Measurements from ENCODE around the gene UMAD1. TPM values are rescaled to one million over a fixed set of nuclear protein-coding genes. Genes with fewer than 3 reads are reported as not detected.

The UMAD1 gene
- total and polyA plus RNA-seq, 2 of the 4 experiments (the other 2 are of a cell fraction), result 5.2 to 8.4 TPM

DNA sequence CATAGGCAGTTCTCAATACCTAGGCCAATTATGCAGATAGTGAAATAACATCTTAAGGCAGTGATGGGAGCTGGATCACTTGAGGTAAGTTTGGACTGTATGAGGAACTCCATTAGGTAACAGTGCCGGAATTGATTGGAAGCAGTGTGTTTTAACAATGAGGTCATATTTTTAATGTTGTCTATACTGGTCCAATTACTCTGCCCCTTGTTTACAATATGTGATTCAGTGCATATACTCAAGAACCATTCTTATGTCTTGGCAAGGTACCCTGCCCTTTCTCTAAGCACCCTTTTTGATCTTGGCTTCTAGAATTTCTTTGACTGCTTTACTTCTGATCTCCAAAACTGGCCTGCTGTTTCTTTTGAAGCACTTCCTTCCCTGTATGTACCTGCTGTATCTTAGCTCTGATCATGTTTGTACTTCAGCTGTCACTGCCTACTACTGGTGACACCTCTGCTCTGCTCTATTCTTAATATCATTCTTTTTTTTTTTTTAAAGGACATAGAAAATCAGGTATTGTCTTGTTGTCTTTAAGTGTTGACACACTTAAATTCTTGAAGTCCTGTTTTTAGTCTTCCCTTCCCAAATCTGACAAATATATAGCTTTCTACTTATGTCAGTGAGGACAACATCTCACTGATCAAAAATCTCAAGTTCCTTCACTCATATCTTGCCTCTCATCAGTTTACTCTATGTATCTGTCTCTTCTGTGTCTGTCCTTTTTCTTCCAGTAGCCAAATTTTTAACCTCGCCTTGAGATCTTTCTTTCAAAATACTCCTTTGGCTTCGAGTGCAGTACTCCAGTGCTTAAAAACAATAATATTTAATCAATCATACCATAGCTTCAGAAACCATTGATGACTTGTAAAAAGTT, 124.2 kb downstream of the UMAD1 start:
- Histone ChIP-seq H3K56ac (ENCODE audit: extremely low read depth, insufficient read depth, low read length) (no peak overlapping the region), H2BK5ac (ENCODE audit: low read depth, low read length, poor library complexity, severe bottlenecking) (no peak overlapping the region), H2AK9ac (replicated peaks; ENCODE audit: low read depth, low read length, poor library complexity) (no peak overlapping the region), H2BK20ac (ENCODE audit: low read depth, low read length) (no peak overlapping the region), H3K18ac (ENCODE audit: low read depth, low read length) (no peak overlapping the region), H3K14ac (replicated peaks; ENCODE audit: low read depth, low read length) (no peak overlapping the region), H2BK15ac (ENCODE audit: low read depth, low read length) (no peak overlapping the region), H3K27ac (ENCODE audit: insufficient read depth, low read length) (no peak overlapping the region), H2AK5ac (ENCODE audit: low read depth, low read length) (no peak overlapping the region), H3K9ac (ENCODE audit: low read depth, low read length) (no peak overlapping the region), H3K36me3 (ENCODE audit: control insufficient read depth, insufficient read depth, low read length) (no peaks in the 10 kb centered on the region), H3K27me3 (ENCODE audit: control insufficient read depth, insufficient read depth, low read length) (no peaks in the 10 kb centered on the region), H2AFZ (replicated peaks; ENCODE audit: low read length, poor library complexity) (no peak overlapping the region), H4K91ac (ENCODE audit: insufficient read depth, low read depth, low read length) (no peak overlapping the region), H3K4ac (ENCODE audit: low read depth, low read length) (no peak overlapping the region), H3K79me1 (ENCODE audit: low read depth in 1 of 2, low read length in 2 of 2) (no peaks in the 10 kb centered on the region; a peak in 1 of 4 replicates), H4K20me1 (ENCODE audit: insufficient read depth, low read length) (no peaks in the 10 kb centered on the region), H2BK120ac (ENCODE audit: low read depth, low read length) (no peak overlapping the region; the same call in 1 of the 2 replicates), H3K4me1 (ENCODE audit: control insufficient read depth, insufficient read depth, low read length) (peaks cover 8% of the 10 kb centered on the region), H3K9me3 (ENCODE audit: control insufficient read depth, insufficient read depth, low read length) (no peaks in the 10 kb centered on the region), H3K23ac (ENCODE audit: low read depth, low read length) (0 out of 2 replicates have a peak overlapping the region, but pooled peaks have one; percentile 60), H3K4me3 (ENCODE audit: insufficient read depth, low read depth, low read length) (no peak overlapping the region), H3K9me1 (ENCODE audit: insufficient read depth, low read length) (no peaks in the 10 kb centered on the region; the same call in 1 of the 2 replicates), H3K4me2 (ENCODE audit: low read depth, low read length) (no peak overlapping the region), H4K5ac (ENCODE audit: low read depth, low read length) (no peak overlapping the region), H4K8ac (ENCODE audit: low read depth in 2 of 2, low read length in 2 of 2) (no peak overlapping the region)
- intact Hi-C loops (cut with micrococcal nuclease) (loop anchor here (1.0 to 5.0 kb wide), 4 partner anchors 24 to 342 kb away; partner anchors contain the start of gene UMAD1), in situ Hi-C loops (cut with MboI; ENCODE audit: low sequenced_read_pairs) (loop anchor here (25.0 kb wide), 1 partner anchor 327 kb away; no protein-coding TSS in a partner anchor), dilution Hi-C loops (cut with HindIII; ENCODE audit: low sequenced_read_pairs, unreplicated experiment) (no loop called here)
- no peak for ATAC-seq (ENCODE audit: low read depth)
- BruUV-seq (replicated peaks), result no TSS peak
- POLR2A ChIA-PET (ENCODE audit: unreplicated experiment), result no interaction called here
- no CpG with 5 or more reads among the region's 3 CpGs for whole genome bisulfite sequencing, 2 experiments (ENCODE audit: extremely low coverage in 2 of 2, insufficient read length in 1 of 2)
- CTCF ChIA-PET, result interaction anchor here (0.9 to 1.0 kb wide), 3 partner anchors 14 to 271 kb away, joined by 3 to 5 read pairs (median 3); no protein-coding TSS in a partner anchor
- no peak for DNase-seq
- TF ChIP-seq CEBPB (IDR thresholded peaks at IDR 0.05; ENCODE audit: low read depth, low read length), result no peak
- no peak for TF ChIP-seq FOS (IDR thresholded peaks at IDR 0.05; ENCODE audit: low read depth, low read length)
- TF ChIP-seq RCOR1 (IDR thresholded peaks at IDR 0.05; ENCODE audit: insufficient replicate concordance, low read length), result no peak
- TF ChIP-seq USF2 (IDR thresholded peaks at IDR 0.05; ENCODE audit: low read depth, low read length), result no peak
- no peak for TF ChIP-seq SMC3 (IDR thresholded peaks at IDR 0.05; ENCODE audit: low read depth, low read length)
- no peak for TF ChIP-seq RFX5 (IDR thresholded peaks at IDR 0.05; ENCODE audit: low read depth, low read length)
- TF ChIP-seq MAZ (IDR thresholded peaks at IDR 0.05; ENCODE audit: borderline replicate concordance, low read depth, low read length), result no peak
- TF ChIP-seq, protein P1, sequence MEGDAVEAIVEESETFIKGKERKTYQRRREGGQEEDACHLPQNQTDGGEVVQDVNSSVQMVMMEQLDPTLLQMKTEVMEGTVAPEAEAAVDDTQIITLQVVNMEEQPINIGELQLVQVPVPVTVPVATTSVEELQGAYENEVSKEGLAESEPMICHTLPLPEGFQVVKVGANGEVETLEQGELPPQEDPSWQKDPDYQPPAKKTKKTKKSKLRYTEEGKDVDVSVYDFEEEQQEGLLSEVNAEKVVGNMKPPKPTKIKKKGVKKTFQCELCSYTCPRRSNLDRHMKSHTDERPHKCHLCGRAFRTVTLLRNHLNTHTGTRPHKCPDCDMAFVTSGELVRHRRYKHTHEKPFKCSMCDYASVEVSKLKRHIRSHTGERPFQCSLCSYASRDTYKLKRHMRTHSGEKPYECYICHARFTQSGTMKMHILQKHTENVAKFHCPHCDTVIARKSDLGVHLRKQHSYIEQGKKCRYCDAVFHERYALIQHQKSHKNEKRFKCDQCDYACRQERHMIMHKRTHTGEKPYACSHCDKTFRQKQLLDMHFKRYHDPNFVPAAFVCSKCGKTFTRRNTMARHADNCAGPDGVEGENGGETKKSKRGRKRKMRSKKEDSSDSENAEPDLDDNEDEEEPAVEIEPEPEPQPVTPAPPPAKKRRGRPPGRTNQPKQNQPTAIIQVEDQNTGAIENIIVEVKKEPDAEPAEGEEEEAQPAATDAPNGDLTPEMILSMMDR (conservative IDR thresholded peaks at IDR 0.05; ENCODE audit: low read depth, low read length), result no peak
- no peak for TF ChIP-seq NFE2L2 (IDR thresholded peaks at IDR 0.05; ENCODE audit: low read depth, low read length)
- no peak for TF ChIP-seq ELK1 (IDR thresholded peaks at IDR 0.05; ENCODE audit: borderline replicate concordance, low read depth, low read length)
- no peak for TF ChIP-seq MXI1 (IDR thresholded peaks at IDR 0.05; ENCODE audit: borderline replicate concordance, low read depth, low read length)
- no peak for TF ChIP-seq BHLHE40 (IDR thresholded peaks at IDR 0.05; ENCODE audit: low read depth, low read length)
- no peak for TF ChIP-seq CHD1 (IDR thresholded peaks at IDR 0.05; ENCODE audit: low read depth, low read length)
